ENCODE data around the gene DUSP28. TPM values are rescaled to one million over a fixed set of nuclear protein-coding genes. Genes with fewer than 3 reads are reported as not detected.

The DUSP28 gene
- total RNA-seq, 1 experiment from 2014 or later, result 8.6 TPM

- peaks cover 3% of the 10 kb centered on the region; the same call in 1 of the 2 replicates for H3K9me3 ChIP-seq (replicated peaks)
- peak; percentile 18 to 46 for DNase-seq (ENCODE audit: low read depth in 1 of 2, low spot score in 2 of 2)
- H3K4me1 ChIP-seq (replicated peaks), result peaks cover 52% of the 10 kb centered on the region
- peak overlapping the region; percentile 61 for H3K4me3 ChIP-seq
- H3K27me3 ChIP-seq (replicated peaks), result no peaks in the 10 kb centered on the region
- H3K27ac ChIP-seq, result no peak overlapping the region
- H3K36me3 ChIP-seq, result peaks cover 9% of the 10 kb centered on the region; the same call in 1 of the 2 replicates
Observed at GRCh38 chr2:240568678-240569522, 8.7 kb downstream of the DUSP28 start.

- Histone ChIP-seq H3K9me3 (replicated peaks) (peaks cover 3% of the 10 kb centered on the region; the same call in 1 of the 2 replicates), H3K27me3 (replicated peaks) (no peaks in the 10 kb centered on the region), H3K4me1 (replicated peaks) (peaks cover 51% of the 10 kb centered on the region), H3K4me3 (peak overlapping the region; percentile 61), H3K36me3 (peaks cover 11% of the 10 kb centered on the region), H3K27ac (no peak overlapping the region)
- DNase-seq (ENCODE audit: low read depth in 1 of 2, low spot score in 2 of 2), result no peak
Observed at GRCh38 chr2:240569523-240569997, 9.4 kb downstream of the DUSP28 start.

GRCh38 chr2:240569998-240570530 lies 9.9 kb downstream of the DUSP28 start:
- H3K36me3 ChIP-seq, result peaks cover 16% of the 10 kb centered on the region
- H3K9me3 ChIP-seq (replicated peaks), result peaks cover 3% of the 10 kb centered on the region; the same call in 1 of the 2 replicates
- no peaks in the 10 kb centered on the region for H3K27me3 ChIP-seq (replicated peaks)
- no peak overlapping the region for H3K27ac ChIP-seq
- DNase-seq (ENCODE audit: low read depth in 1 of 2, low spot score in 2 of 2), result no peak
- no peak overlapping the region for H3K4me3 ChIP-seq
- peaks cover 46% of the 10 kb centered on the region for H3K4me1 ChIP-seq (replicated peaks)

- H3K4me3 ChIP-seq, result no peak overlapping the region
- no peak overlapping the region for H3K27ac ChIP-seq
- H3K27me3 ChIP-seq (replicated peaks), result no peaks in the 10 kb centered on the region
- peaks cover 20% of the 10 kb centered on the region for H3K36me3 ChIP-seq
- H3K4me1 ChIP-seq (replicated peaks), result peaks cover 39% of the 10 kb centered on the region
- DNase-seq (ENCODE audit: low read depth in 1 of 2, low spot score in 2 of 2), result no peak
- peaks cover 3% of the 10 kb centered on the region; the same call in 1 of the 2 replicates for H3K9me3 ChIP-seq (replicated peaks)
Observed at GRCh38 chr2:240570531-240571313, 10.6 kb downstream of the DUSP28 start.

- Histone ChIP-seq H3K27ac (no peak overlapping the region), H3K36me3 (peaks cover 26% of the 10 kb centered on the region), H3K9me3 (replicated peaks) (0 out of 2 replicates have a peak, but pooled peaks cover 3% of the 10 kb centered on the region), H3K4me1 (replicated peaks) (peaks cover 32% of the 10 kb centered on the region), H3K4me3 (no peak overlapping the region), H3K27me3 (replicated peaks) (no peaks in the 10 kb centered on the region)
- no peak for DNase-seq (ENCODE audit: low read depth in 1 of 2, low spot score in 2 of 2)
Observed at GRCh38 chr2:240571314-240571973, 11.3 kb downstream of the DUSP28 start.

GRCh38 chr2:240572141-240573031 lies 12.2 kb downstream of the DUSP28 start:
- no peak for DNase-seq (ENCODE audit: low read depth in 1 of 2, low spot score in 2 of 2)
- H3K9me3 ChIP-seq (replicated peaks), result 0 out of 2 replicates have a peak, but pooled peaks cover 3% of the 10 kb centered on the region
- peaks cover 35% of the 10 kb centered on the region for H3K36me3 ChIP-seq
- H3K4me1 ChIP-seq (replicated peaks), result peaks cover 22% of the 10 kb centered on the region
- H3K27ac ChIP-seq, result no peak overlapping the region
- H3K27me3 ChIP-seq (replicated peaks), result no peaks in the 10 kb centered on the region
- H3K4me3 ChIP-seq, result no peak overlapping the region

- Histone ChIP-seq H3K27me3 (replicated peaks) (no peaks in the 10 kb centered on the region), H3K4me1 (replicated peaks) (peaks cover 16% of the 10 kb centered on the region), H3K4me3 (no peak overlapping the region), H3K27ac (no peak overlapping the region), H3K36me3 (peaks cover 42% of the 10 kb centered on the region), H3K9me3 (replicated peaks) (no peaks in the 10 kb centered on the region)
- DNase-seq (ENCODE audit: low read depth in 1 of 2, low spot score in 2 of 2), result no peak
Observed at GRCh38 chr2:240573071-240573515, 12.9 kb downstream of the DUSP28 start.

GRCh38 chr2:240573516-240574385 lies 13.6 kb downstream of the DUSP28 start:
- peaks cover 48% of the 10 kb centered on the region for H3K36me3 ChIP-seq
- no peaks in the 10 kb centered on the region for H3K9me3 ChIP-seq (replicated peaks)
- no peak for DNase-seq (ENCODE audit: low read depth in 1 of 2, low spot score in 2 of 2)
- no peaks in the 10 kb centered on the region for H3K27me3 ChIP-seq (replicated peaks)
- no peak overlapping the region for H3K4me3 ChIP-seq
- peaks cover 14% of the 10 kb centered on the region for H3K4me1 ChIP-seq (replicated peaks)
- H3K27ac ChIP-seq, result no peak overlapping the region

GRCh38 chr2:240574386-240575100 lies 14.4 kb downstream of the DUSP28 start:
- Histone ChIP-seq H3K36me3 (peaks cover 53% of the 10 kb centered on the region), H3K4me1 (replicated peaks) (peaks cover 7% of the 10 kb centered on the region), H3K27ac (no peak overlapping the region), H3K9me3 (replicated peaks) (no peaks in the 10 kb centered on the region), H3K27me3 (replicated peaks) (no peaks in the 10 kb centered on the region), H3K4me3 (no peak overlapping the region)
- DNase-seq (ENCODE audit: low read depth in 1 of 2, low spot score in 2 of 2), result no peak

- no peaks in the 10 kb centered on the region for H3K27me3 ChIP-seq (replicated peaks)
- H3K9me3 ChIP-seq (replicated peaks), result no peaks in the 10 kb centered on the region
- H3K27ac ChIP-seq, result no peak overlapping the region
- H3K4me3 ChIP-seq, result no peak overlapping the region
- H3K4me1 ChIP-seq (replicated peaks), result peaks cover 7% of the 10 kb centered on the region
- H3K36me3 ChIP-seq, result peaks cover 52% of the 10 kb centered on the region
- no peak for DNase-seq (ENCODE audit: low read depth in 1 of 2, low spot score in 2 of 2)
Observed at GRCh38 chr2:240575101-240575965, 15.2 kb downstream of the DUSP28 start.

GRCh38 chr2:240576036-240576435 lies 15.9 kb downstream of the DUSP28 start:
- H3K27me3 ChIP-seq (replicated peaks), result no peaks in the 10 kb centered on the region
- peaks cover 55% of the 10 kb centered on the region for H3K36me3 ChIP-seq
- H3K9me3 ChIP-seq (replicated peaks), result no peaks in the 10 kb centered on the region
- no peak overlapping the region for H3K4me3 ChIP-seq
- peaks cover 9% of the 10 kb centered on the region for H3K4me1 ChIP-seq (replicated peaks)
- no peak for DNase-seq (ENCODE audit: low read depth in 1 of 2, low spot score in 2 of 2)
- no peak overlapping the region for H3K27ac ChIP-seq

Data from SJSA1 (cell line).